Measurements from ENCODE around the gene NDFIP2.

The NDFIP2 gene

DNA sequence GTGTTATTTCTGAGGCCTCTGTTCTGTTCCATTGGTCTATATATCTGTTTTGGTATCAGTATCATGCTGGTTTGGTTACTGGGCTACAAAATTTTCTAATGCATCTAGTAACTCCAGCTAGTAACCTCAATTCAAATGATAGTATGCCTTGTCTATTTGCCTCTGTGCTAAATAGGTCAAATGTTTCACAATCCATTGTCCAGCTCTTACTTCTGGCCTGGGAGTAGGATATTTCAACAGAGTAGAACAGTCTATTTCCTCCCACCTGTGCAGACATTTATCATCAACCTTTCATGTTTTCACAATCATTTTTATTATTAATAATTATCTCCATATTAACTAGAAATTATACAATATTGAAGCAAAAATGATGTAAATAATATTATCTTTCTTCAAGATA, 18.1 kb upstream of the NDFIP2 start:
- no peak for DNase-seq

DNA sequence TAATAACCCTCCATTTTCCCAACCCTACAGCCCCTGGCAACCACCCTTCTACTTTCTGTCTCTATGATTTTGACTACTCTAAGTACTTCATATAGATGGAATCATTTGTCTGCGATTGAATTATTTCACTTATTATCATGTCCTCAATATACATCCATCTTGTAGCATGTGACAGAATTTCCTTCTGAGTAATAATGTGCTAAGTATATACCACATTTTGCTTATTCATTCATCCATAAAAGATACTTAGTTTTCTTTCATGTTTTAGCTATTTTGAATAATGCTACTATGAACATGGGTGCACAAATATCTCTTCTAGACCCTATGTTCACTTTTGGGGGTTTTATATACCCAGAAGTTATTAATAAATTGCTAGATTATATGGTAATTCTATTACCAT, 17.4 kb upstream of the NDFIP2 start:
- no peak for DNase-seq

DNA sequence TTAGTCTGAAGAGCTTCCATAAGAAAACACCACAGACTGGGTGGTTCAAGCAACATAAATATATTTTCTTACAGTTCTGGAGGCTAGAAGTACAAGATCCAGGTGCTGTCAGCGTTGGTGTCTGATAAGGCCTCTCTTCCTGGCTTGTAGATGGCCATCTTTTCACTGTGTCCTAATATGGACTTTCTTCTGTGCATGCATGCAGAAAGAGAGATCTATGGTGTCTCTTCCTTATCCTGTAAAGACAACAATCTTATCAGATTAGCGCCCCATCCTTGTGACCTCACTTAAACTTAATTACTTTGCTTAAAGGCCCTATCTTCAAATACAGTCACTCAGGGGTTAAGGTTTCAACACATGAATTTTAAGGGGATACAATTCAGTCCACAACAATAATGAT, 14.1 kb upstream of the NDFIP2 start:
- DNase-seq: no peak

DNA sequence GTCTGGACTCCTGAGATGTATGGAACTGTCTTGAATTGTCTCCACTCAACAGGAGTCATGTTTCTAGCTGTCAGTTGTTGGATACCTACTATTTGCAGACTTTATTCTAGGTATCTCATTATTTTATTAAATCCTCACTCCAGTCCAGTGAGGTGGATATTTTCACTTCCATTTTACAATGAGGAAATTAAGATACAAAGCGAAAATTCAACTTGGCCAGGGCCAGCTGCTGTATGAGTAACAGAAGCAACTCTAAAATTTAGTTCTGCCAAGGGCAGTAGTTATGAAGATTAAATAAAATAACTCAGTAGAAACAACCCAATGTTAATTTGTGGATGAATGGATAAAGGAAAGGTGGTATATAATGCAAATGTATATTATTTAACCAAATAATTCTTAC, 12.6 kb upstream of the NDFIP2 start:
- no peak for DNase-seq

DNA sequence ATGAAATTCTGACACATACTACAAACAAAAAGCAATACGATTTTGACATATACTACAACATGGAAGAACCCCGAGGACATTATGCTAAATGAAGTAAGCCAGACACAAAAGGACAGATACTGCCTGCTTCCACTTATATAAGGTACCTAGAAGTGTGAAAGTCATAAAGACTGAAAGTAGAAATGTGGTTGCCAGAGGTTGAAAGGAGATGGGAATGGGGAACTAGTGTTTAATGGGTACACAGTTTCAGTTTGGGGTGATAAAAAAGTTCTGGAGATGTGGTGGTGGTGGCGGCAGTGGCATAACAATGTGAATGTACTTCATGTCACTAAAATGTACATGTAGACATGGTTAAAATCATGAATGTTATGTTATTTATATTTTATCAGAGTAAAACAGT, 12.1 kb upstream of the NDFIP2 start:
- no peak for DNase-seq

DNA sequence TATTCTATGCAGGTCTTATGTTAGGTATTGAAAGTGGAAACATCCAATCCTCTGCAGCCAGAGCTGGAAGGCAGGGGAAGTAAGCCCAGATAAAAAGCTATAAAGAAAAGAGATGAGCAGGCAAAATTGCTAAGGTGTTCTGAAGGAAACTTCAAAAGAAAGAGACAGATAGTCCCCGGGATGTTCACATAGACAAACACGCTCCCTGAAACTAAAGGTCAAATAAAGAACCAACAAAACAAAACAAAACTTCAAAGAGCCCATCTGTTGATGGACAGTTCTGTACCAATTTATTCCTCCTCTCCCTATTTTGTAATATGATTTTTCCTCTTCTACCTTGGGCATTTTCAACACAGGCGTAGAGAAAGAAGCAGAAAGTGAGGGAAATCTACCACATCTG, 11.3 kb upstream of the NDFIP2 start:
- no peak for DNase-seq

DNA sequence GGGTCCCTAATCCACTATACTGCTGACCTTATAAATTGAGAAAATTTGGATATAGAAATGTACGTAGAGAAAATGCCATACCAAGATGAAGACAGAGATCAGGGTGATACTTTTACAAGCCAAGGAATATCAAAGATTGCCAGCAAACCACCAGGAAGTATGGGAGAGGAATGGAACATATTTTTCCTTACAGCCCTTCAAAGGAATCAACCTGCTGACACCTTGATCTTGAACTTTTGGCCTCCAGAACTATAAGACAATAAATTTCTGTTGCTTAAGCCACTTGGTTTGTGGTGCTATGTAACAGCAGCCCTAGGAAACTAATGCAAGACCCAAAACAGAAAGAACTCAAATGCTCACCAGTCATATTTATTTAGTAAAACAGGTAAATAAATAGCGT, 10.3 kb upstream of the NDFIP2 start:
- DNase-seq: no peak

DNA sequence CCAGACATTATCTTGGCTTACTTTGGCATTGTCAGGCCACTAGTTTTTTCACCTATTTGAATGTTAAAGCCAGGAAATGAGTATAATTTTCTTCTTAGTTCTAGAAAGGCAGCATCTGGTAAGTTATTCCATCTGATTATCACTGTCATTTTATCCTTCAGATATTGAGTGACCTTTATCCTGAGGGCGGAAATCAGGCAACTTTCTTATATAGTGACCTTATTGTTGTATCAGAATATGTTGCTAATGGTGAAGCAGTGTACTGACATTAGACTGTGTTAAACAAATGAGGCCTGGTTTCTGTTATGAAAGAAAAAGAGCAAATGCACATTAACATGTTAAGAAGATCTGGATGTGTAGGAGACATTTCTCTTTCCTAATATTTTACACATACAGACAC, 5.4 kb upstream of the NDFIP2 start:
- no peak for DNase-seq

DNA sequence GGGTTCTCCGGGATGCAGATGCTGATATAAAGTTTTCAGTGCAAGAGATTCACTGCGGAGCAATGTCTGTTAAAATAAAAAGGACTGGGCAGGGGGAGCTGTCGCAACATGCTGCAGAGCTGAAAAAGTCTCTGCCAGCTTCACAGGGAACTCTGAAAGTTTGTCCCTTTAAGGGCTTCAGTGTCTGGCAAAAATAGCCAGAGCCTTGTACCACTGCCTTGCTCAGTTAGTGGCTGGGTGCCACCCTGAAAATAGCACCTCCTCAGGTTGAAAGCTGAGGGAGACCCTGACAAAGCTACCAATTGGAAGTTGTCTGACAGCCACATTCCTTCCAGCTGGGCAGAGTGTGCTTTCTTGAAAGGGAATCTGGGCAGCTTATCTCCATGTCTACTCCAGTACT, 3.0 kb upstream of the NDFIP2 start:
- DNase-seq: no peak

DNA sequence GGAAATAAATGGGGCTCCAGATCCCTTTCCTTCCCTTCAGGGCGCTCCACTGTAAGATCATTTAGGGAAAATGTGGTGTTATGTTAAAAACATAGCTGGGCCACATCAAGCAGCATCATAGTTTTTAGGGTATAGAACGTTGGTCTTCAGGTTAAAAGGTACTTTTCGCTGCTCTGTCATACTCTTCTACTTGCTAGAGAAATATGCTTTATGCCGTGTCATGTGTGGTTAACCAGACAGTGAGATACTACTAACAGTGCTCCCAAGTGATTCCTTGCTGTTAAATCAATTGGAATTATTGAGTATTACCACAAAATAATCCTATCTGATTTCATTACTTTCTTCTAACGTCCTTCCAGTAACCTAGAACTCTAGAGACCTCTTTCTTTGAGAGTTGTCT, 1.1 kb upstream of the NDFIP2 start:
- DNase-seq: no peak

DNA sequence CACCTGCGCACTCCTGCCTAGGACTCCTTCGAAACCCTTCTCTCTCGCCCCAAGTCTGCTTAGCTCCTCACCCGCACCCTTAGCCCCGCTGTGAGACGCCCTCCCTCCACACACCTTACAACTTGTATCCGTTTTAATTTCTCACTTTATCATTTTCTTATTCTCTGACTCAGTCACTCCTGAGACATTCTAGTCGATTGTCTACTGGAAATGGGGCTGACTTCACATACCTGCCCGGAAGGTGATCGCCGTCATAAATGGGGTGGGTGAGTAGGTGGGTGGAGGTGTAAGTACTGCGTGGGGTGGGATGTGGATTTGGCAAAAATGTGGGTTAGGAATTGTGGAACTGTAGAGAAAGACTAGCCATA, 714 bp downstream of the NDFIP2 start:
- no peak for DNase-seq

DNA sequence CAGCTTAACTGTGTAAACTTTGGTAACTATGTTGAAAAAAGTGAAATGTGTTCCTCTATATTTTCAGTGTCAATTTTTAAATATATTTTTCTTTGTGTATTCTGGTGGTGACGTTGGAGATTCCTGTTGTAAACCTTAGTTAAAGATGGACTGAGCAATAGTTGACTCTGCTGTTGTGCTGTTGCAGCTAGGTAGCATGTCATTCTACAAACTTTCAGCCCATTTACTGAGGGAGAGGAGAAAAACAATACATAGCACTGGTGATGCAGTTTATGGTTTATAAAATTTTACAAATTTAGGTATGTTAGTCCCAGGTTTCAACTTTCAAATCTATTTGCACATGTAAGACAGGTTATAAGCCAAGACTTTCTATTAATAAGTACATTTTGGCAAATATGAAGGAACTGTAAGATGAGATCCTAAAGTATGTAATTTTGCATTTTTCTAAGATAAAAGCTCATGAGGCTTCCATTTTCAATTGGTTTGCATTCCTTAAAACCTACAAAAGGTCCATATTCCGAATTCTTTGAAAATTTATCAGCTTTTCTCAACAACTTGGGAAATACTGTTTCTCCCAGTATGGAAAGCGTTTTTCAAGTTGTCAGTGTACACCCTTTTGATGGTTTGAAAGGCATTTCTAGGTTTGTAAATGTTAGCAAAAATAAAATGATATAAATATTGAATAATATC, 1.5 kb downstream of the NDFIP2 start:
- DNase-seq: no peak

DNA sequence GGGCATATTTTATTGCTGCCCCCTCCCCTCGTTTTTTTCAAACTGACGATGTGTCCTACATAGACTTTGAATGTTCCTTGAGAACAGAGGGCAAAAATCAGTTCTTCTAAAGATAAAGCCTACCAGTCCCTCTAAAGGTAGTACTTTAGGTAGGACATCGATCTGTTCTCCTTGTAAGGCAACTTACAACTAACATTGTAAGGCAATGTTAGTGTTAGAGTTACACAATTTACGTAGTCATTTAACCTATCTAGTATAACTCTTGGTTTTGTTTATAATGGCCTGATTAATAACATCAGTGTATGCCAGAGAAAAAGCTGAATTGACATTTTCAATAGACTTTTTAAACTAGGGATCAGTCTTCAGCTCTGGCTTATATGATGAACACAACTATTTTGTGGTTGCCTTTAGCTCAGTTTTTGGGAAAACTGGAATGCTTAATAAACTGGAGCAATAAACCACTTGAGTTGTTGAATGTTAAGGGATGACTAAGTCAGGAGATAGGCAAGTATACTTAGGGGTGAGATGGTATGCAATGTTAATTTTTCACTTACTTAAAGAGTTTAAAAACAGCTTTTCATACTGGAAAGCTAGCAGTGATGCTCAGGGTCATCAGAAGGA, 2.2 kb downstream of the NDFIP2 start:
- DNase-seq: no peak

DNA sequence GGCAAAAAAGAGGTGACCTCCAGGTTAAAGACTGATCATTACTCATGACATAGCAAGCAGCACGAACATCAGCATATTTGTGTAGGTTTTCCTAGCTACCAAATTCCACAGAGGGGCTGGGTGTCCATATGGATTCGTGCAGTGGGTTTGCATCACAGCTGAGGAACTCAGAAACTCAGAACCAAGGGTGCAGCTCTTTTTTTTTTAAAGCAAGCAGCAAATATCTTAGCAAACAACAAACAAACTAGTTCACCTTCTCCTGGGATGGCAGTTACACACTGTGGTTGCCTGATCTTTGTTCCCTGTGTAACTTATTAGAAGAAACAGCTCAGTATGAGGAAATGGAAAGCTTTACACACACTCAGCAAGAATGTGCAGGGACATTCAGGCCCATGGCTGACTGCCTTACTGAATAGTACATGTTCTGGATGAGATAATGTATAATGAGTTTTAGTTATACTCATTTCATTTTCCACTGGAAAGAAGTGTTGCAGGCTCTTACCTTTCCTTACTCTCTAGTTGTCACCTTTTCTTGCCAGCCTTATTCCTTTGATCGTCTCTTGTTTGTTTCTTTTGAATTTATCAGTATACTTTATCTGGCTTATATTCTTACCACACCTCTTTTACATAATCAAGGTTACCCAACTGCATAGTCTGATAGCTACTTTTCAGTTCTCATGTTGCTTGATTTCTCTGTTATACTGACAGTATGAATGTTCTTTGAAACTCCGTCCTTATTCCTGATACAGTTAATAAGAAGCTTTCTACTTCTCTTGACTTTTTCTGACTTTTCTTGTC, 4.3 kb downstream of the NDFIP2 start:
- DNase-seq: no peak

DNA sequence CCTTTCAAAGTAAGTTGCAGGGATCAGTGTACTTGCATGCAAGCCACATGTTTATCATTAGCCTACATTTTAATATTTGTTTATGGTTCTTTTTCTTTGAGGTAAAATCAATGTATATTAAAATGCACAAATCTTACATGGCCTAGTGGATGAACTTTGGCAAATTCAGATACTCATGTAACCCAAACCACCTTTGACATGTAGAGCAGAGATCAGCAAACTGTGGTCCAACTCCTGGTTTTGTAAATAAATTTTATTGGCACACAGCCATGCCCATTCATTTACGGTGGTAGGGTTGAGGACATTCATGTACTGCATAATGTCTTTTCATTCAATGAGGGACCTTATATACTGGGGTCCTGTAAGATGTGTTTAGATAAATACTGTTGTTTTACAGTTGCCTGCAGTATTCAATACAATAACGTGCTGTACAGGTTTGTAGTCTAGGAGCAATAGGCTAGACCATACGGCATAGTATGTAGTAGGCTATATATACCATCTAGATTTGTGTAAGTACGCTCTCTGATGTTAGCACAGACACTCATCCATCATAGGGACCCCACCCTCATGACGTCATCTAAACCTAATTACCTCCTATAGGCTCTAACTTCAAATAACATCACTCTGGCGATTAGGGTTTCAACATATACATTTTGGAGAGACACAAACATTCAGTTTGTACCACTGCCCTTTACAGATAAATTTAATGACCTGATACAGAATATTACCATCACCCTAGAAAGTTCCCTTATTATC, 5.7 kb downstream of the NDFIP2 start:
- DNase-seq: no peak

DNA sequence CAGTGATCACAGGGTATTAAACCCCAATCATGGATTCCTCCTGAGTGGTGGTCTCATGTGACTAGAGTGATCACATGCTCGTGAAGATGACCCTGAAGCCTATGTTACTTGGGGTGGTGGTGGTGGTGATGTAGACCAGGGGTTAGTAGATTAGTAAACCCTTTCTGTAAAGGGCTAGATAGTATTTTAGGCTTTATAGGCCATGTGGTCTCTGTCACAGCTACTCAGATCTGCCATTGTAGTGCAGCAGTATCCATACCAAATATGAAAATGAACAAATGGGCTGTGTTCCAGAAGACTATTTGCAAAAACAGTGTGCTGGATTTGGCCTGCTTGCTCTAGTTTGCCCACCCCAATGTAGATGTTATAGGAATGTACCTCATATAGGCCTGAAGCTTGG, 9.4 kb downstream of the NDFIP2 start:
- DNase-seq: no peak

DNA sequence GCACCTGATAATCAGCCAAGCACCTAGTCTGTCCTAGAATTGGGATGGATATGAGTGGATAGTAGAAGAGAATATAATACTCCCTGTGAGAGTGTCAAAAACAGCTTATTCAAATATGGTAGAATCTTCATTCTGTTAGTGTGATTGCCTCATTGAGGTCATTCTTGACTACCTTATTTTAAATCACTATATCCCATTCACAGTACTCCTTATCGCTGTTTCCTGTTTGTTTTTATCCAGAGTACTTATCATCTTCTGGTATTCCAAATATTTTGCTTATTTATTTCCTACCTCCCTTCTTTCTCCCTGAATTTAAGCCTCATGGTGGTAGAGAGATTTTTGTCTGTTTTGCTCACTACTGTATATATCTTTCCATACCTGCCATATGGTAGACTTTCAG, 9.9 kb downstream of the NDFIP2 start:
- no peak for DNase-seq

DNA sequence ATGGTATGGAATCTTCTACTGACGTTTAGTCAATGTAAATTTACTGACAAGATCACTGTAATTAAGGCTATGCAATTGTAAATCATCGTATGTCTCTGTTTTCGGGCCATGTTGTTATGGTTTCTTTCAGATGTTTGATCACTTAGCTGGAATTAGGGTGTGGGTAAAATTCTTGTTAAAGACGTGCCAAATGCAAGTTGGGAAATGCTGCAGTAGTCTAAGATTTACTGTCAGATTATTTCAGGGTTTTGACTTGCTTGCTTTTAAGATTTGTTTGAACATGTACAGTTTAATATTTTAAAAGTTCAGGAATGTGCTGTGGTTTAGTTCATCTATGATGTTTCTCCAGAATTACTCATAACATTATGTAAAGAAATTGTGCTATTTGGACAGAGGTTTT, 10.8 kb downstream of the NDFIP2 start:
- DNase-seq: no peak

DNA sequence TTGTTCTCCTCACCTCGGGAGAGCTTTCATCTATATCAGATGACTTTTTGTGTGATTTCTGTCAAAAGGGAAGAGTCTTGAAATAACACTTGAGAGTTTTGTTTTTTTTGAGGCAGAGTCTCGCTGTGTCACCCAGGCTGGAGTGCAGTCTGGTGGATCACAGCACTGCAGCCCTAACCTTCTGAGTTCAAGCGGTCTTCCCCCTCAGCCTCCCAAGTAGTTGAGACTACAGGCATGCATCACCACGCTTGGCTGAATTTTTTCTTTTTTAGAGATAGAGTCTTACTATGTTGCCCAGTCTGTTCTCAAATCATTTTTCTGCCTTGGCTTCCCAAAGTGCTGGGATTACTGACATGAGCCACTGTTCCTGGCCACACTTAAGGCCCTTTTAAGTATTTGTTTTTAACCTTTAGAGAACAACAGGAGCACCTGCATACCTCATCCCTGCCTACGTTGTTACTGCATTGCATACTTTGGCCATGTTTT, 11.4 kb downstream of the NDFIP2 start:
- no peak for DNase-seq

DNA sequence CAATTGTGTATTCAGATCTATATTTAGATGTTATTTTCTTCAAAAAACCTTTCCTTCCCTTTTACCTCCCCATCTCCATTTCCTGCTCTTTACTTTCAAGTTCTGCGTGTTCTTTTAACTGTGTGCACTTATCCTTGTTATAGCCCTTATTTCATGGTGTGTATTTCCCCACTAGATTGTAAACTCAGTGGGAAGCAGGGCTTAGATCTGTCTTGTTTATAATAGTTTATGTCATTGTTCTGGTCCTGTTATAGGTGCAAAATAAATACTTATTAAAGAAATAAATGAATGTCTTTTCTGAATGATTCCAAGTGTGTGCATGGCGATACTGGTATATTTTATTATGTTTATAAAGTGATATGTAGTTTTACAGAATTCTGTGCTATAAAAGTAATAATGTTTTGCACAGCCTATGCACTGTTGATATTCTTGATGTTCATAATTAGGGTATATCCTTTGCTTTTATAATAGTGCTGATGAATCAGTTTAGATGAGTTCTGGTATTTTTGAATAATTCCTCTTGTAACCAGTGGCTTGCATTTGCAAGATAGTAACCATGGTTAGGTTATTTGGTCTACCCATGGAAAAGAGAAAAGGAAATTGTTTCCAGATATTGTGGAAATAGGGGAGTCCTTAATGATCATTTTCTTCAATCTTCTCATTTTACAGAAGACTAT, 12.1 kb downstream of the NDFIP2 start:
- no peak for DNase-seq

DNA sequence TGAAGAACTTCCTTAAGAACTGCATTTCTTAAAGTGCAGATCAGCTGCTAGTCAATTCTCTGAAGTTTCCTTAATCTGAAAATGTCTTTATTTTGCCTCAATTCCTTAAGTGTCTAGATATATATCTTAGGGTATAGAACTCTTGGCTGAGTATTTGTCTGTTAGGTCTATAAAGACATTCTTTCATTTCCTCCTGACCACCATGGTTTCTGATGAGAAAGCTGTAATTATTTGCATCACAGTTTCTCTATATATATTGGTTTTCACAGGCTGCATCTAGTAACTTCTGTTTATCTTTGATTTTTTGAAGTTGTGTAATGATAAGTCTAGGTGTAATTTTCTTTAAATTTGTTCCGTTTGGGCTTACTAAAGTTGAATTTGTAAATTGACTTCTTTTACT, 15.2 kb downstream of the NDFIP2 start:
- no peak for DNase-seq

DNA sequence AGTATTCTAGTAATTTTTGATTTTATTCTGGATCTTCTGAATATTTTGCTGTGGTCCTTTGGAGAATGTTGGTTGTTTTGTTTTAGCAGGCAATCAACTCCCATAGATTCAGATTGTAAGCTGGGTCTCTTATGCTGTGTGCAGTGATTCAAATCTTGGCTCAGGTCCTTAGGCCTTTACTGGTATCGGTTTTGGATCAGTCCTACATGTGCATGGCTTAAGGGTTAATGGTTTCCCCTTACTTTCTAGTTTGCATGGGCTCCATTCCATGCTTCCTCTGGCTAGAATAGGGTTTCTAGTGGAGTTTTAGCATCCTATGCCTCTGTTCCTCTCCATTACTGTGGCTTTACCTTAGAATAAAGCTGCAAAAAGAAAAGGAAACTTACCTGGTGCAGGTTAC, 16.1 kb downstream of the NDFIP2 start:
- DNase-seq: no peak

DNA sequence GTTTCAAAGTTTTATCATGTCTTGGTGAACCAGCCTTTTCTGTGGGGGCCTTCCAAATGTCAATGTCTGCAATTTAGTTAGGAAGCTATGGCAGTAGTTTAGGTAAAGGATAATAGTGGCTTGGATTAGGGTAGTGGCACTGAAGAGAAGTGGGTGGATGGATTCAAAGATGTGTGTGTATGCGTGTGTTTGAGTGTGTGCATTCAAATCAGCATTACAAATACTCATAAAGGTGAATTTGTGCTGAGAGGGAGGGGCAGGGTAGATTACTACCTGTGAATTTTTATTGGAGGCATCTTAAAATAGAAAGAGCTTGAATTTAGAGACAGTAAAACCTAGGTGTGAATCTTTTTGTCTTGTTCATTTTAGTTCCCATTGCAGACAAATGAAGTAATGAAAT, 16.9 kb downstream of the NDFIP2 start:
- no peak for DNase-seq
